Measurements from ENCODE around the gene SSR4. TPM values are rescaled to one million over a fixed set of nuclear protein-coding genes. Genes with fewer than 3 reads are reported as not detected.
A peak's percentile ranks its signal among the peaks of the same experiment; 100 is the strongest.

Gene SSR4
- total and polyA plus RNA-seq, 2 of the 8 experiments (the other 6 are each of a cell fraction or from before 2014, with no cell fraction given), result 168 to 642 TPM

- TF ChIP-seq CTCF (IDR thresholded peaks at IDR 0.05; ENCODE audit: control extremely low read depth in 1 of 3, insufficient read depth in 1 of 3, low read depth in 1 of 3, low read length in 3 of 3), result peak in 1 of 3 experiments; percentile 26; a peak in 1 of 4 replicates
- no peak for TF ChIP-seq EGR1 (IDR thresholded peaks at IDR 0.05; ENCODE audit: borderline replicate concordance, low read depth, low read length)
- TF ChIP-seq GTF2F1 (IDR thresholded peaks at IDR 0.05; ENCODE audit: borderline replicate concordance, low read depth, low read length), result no peak
- no peak for TF ChIP-seq FOSL1 (IDR thresholded peaks at IDR 0.05; ENCODE audit: insufficient read depth, low read depth, low read length)
- peak; percentile 49; the same call in 1 of the 2 replicates for TF ChIP-seq POLR2AphosphoS5 (IDR thresholded peaks at IDR 0.05; ENCODE audit: low read depth, low read length)
- TF ChIP-seq SUZ12 (IDR thresholded peaks at IDR 0.05; ENCODE audit: low read length), result no peak
- 0 out of 2 replicates have a peak, but pooled peaks have one; percentile 10 for TF ChIP-seq TCF12 (IDR thresholded peaks at IDR 0.05; ENCODE audit: low read depth, low read length)
- peak; percentile 77 for TF ChIP-seq BRCA1 (IDR thresholded peaks at IDR 0.05; ENCODE audit: low read depth, low read length)
- TF ChIP-seq SP1 (IDR thresholded peaks at IDR 0.05; ENCODE audit: low read depth, low read length), result peak; percentile 83
- TF ChIP-seq POLR2A (IDR thresholded peaks at IDR 0.05; ENCODE audit: control extremely low read depth in 1 of 2, low read depth in 2 of 2, low read length in 2 of 2), result peak in 1 of 2 experiments; percentile 57; a peak in 2 of 3 replicates
- peak; percentile 67 for TF ChIP-seq PHF8 (conservative IDR thresholded peaks at IDR 0.05; ENCODE audit: low read depth, low read length)
- peak; percentile 55 for TF ChIP-seq TAF7 (optimal IDR thresholded peaks at IDR 0.05; ENCODE audit: borderline replicate concordance, low read depth, low read length)
- no peak for TF ChIP-seq TEAD4 (IDR thresholded peaks at IDR 0.05; ENCODE audit: low read depth, low read length)
- peak; percentile 43 to 95; a peak in 2 of 4 replicates for TF ChIP-seq SIN3A (conservative IDR thresholded peaks at IDR 0.05 in 1 of 2, IDR thresholded peaks at IDR 0.05 in 1 of 2; ENCODE audit: low read depth in 1 of 2, low read length in 2 of 2)
- TF ChIP-seq RNF2 (IDR thresholded peaks at IDR 0.05; ENCODE audit: borderline replicate concordance, low read depth, low read length, missing control alignments, poor library complexity, severe bottlenecking), result no peak
- peak; percentile 50; the same call in 1 of the 2 replicates for TF ChIP-seq E2F6 (IDR thresholded peaks at IDR 0.05)
- no peak for TF ChIP-seq RBBP5 (IDR thresholded peaks at IDR 0.05; ENCODE audit: borderline replicate concordance, low read depth, low read length)
- TF ChIP-seq HDAC2 (IDR thresholded peaks at IDR 0.05; ENCODE audit: borderline replicate concordance in 1 of 2, low read depth in 2 of 2, low read length in 2 of 2), result 0 out of 4 replicates have a peak, but pooled peaks of 1 of the 2 experiments have one; percentile 41
- no peak for TF ChIP-seq CHD1 (IDR thresholded peaks at IDR 0.05; ENCODE audit: low read depth, low read length)
Observed at GRCh38 chrX:153794018-153794896, at the start of gene SSR4, which contains the start of gene IDH3G (continued).

Data from H1 (cell line).